BLaER1 (cell line): ENCODE results near the gene MPP3.

Experiments used
- H3K27ac ChIP-seq: shearing (Covaris generic); formaldehyde crosslinking; 2 replicates; pipeline ENCODE4 v1.8.1; 2022
- H3K27me3 ChIP-seq: shearing (Covaris generic); formaldehyde crosslinking; 2 replicates; pipeline ENCODE4 v1.8.1; 2022
- H3K36me3 ChIP-seq: shearing (Covaris generic); formaldehyde crosslinking; 2 replicates; pipeline ENCODE4 v1.8.1; 2022
- H3K4me1 ChIP-seq: shearing (Covaris generic); formaldehyde crosslinking; 2 replicates; pipeline ENCODE4 v1.8.1; 2022
- H3K4me2 ChIP-seq: shearing (Covaris generic); formaldehyde crosslinking; 2 replicates; pipeline ENCODE4 v1.8.1; 2022
- H3K4me3 ChIP-seq: shearing (Covaris generic); formaldehyde crosslinking; 2 replicates; pipeline ENCODE4 v1.8.1; 2022
- H3K9ac ChIP-seq: shearing (Covaris generic); formaldehyde crosslinking; 2 replicates; pipeline ENCODE4 v1.8.1; 2022
- H3K9me3 ChIP-seq: shearing (Covaris generic); formaldehyde crosslinking; 2 replicates; pipeline ENCODE4 v1.8.1; 2022
- H4K20me1 ChIP-seq: shearing (Covaris generic); formaldehyde crosslinking; 2 replicates; pipeline ENCODE4 v1.8.1; 2022
- Cebpa-rat ChIP-seq: shearing (Covaris generic); IDR thresholded peaks from 2 replicates; pipeline ENCODE4 v1.8.1; 2022

MPP3 gene, protein sequence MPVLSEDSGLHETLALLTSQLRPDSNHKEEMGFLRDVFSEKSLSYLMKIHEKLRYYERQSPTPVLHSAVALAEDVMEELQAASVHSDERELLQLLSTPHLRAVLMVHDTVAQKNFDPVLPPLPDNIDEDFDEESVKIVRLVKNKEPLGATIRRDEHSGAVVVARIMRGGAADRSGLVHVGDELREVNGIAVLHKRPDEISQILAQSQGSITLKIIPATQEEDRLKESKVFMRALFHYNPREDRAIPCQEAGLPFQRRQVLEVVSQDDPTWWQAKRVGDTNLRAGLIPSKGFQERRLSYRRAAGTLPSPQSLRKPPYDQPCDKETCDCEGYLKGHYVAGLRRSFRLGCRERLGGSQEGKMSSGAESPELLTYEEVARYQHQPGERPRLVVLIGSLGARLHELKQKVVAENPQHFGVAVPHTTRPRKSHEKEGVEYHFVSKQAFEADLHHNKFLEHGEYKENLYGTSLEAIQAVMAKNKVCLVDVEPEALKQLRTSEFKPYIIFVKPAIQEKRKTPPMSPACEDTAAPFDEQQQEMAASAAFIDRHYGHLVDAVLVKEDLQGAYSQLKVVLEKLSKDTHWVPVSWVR

GRCh38 chr17:43832976-43833829 lies at the start of gene MPP3:
Gene MPP3, minus strand, starts transcription at chr17:43833146. Its CDS starts 1,240 bp downstream, at chr17:43831906.
- Histone ChIP-seq H3K27ac (0 out of 2 replicates have a peak within 1 kb of the TSS, but pooled peaks have one; percentile 9), H4K20me1 (no peaks in the 10 kb centered on the region), H3K36me3 (peaks cover 8% of the 10 kb centered on the region; the same call in 1 of the 2 replicates), H3K4me3 (peak within 1 kb of the TSS; percentile 73), H3K4me2 (peak within 1 kb of the TSS; percentile 97), H3K4me1 (peaks cover 13% of the 10 kb centered on the region; the same call in 1 of the 2 replicates), H3K27me3 (peaks cover 4% of the 10 kb centered on the region; the same call in 1 of the 2 replicates), H3K9me3 (no peaks in the 10 kb centered on the region), H3K9ac (peak within 1 kb of the TSS; percentile 73)
- no peak for TF ChIP-seq Cebpa-rat

GRCh38 chr17:43881758-43882505 lies 49.0 kb upstream of the MPP3 start:
- no peaks in the 10 kb centered on the region for H4K20me1 ChIP-seq
- H3K4me3 ChIP-seq: no peak overlapping the region
- no peaks in the 10 kb centered on the region for H3K36me3 ChIP-seq
- no peaks in the 10 kb centered on the region for H3K27me3 ChIP-seq
- TF ChIP-seq Cebpa-rat: no peak
- no peaks in the 10 kb centered on the region for H3K9me3 ChIP-seq
- H3K27ac ChIP-seq: no peak overlapping the region
- no peak overlapping the region for H3K4me2 ChIP-seq
- no peaks in the 10 kb centered on the region for H3K4me1 ChIP-seq
- H3K9ac ChIP-seq: no peak overlapping the region

DNA sequence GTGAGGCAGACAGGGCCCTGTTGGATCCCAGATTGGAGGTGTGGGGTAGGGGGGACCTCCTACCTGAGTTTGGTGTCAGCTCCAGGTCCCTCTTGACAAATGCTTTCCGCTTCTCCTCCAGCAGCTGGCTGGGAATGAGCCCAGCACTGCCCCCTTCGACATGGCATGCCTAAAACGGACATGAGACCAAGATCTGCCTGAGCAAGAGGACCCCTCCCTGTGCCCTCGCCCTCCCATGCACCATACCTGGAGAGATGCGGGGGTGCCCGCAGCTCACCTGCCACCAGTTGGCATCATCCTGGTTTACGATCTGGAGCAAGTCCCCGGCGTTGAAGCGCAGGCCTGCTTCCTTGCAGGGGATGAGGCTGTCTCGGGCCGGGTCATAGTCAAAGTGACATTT lies 48.2 kb upstream of the MPP3 start:
- H3K27ac ChIP-seq: no peak overlapping the region
- no peaks in the 10 kb centered on the region for H3K4me1 ChIP-seq
- no peak overlapping the region for H3K9ac ChIP-seq
- no peaks in the 10 kb centered on the region for H3K36me3 ChIP-seq
- no peak for TF ChIP-seq Cebpa-rat
- H3K27me3 ChIP-seq: no peaks in the 10 kb centered on the region
- H3K4me2 ChIP-seq: no peak overlapping the region
- H4K20me1 ChIP-seq: no peaks in the 10 kb centered on the region
- H3K9me3 ChIP-seq: no peaks in the 10 kb centered on the region
- no peak overlapping the region for H3K4me3 ChIP-seq

- no peak overlapping the region for H3K4me2 ChIP-seq
These were observed 47.6 kb upstream of the MPP3 start for GRCh38 chr17:43880420-43880991.

DNA sequence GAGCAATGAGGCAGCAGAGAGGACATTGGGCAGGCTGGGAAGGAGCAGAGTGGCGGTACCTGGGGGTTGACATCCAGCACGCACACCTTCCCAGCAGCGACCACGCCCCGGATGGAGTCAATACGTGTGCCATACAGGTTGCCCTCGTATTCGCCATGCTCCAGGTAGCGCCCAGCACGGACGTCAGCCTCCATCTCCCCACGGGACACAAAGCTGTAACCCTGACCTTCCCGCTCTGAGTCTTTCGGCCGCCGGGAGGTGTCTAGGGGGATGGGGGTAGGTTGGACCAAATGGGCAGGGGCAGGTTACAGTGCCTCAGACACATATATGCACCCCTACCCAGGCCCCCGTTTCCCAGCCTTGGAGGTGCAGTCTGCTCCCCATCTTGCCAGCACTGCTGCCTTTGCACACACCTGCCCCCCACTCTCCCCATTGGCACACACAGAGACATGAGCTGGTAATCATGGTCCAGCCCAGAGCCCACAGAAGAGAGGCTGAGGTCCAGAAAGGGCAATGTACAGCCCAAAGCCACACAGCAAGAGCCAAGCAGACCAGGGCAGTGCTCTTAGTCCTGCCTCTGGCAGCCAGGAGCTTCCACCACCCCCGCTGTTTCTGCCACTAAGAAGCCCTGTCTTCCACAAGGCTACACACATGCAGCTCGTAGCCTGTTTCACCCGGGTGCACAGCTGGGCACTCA lies 46.9 kb upstream of the MPP3 start:
- Histone ChIP-seq H3K4me1 (no peaks in the 10 kb centered on the region), H3K9me3 (no peaks in the 10 kb centered on the region), H3K36me3 (no peaks in the 10 kb centered on the region), H3K27ac (no peak overlapping the region), H3K27me3 (no peaks in the 10 kb centered on the region), H3K9ac (no peak overlapping the region), H3K4me2 (no peak overlapping the region), H3K4me3 (no peak overlapping the region), H4K20me1 (no peaks in the 10 kb centered on the region)
- TF ChIP-seq Cebpa-rat: no peak

More at GRCh38 chr17:43880420-43880991, 47.6 kb upstream of the MPP3 start:
- Histone ChIP-seq H3K4me1 (no peaks in the 10 kb centered on the region), H3K4me3 (no peak overlapping the region), H3K36me3 (no peaks in the 10 kb centered on the region), H3K9ac (no peak overlapping the region), H3K9me3 (no peaks in the 10 kb centered on the region), H3K27me3 (no peaks in the 10 kb centered on the region), H3K27ac (no peak overlapping the region), H4K20me1 (no peaks in the 10 kb centered on the region)
- no peak for TF ChIP-seq Cebpa-rat

- Histone ChIP-seq H3K9ac (no peak overlapping the region), H3K4me3 (no peak overlapping the region), H3K9me3 (no peaks in the 10 kb centered on the region), H3K27me3 (no peaks in the 10 kb centered on the region), H4K20me1 (no peaks in the 10 kb centered on the region), H3K27ac (no peak overlapping the region), H3K4me2 (no peak overlapping the region), H3K36me3 (no peaks in the 10 kb centered on the region), H3K4me1 (no peaks in the 10 kb centered on the region)
- TF ChIP-seq Cebpa-rat: no peak
These were observed 45.6 kb upstream of the MPP3 start for GRCh38 chr17:43878260-43879175.

GRCh38 chr17:43877451-43878155 lies 44.7 kb upstream of the MPP3 start:
- TF ChIP-seq Cebpa-rat: no peak

More at GRCh38 chr17:43877451-43878155, 44.7 kb upstream of the MPP3 start:
- H3K4me3 ChIP-seq: no peak overlapping the region
- no peaks in the 10 kb centered on the region for H3K9me3 ChIP-seq
- H3K27ac ChIP-seq: no peak overlapping the region
- H3K4me2 ChIP-seq: no peak overlapping the region
- H4K20me1 ChIP-seq: no peaks in the 10 kb centered on the region
- H3K4me1 ChIP-seq: no peaks in the 10 kb centered on the region
- no peaks in the 10 kb centered on the region for H3K27me3 ChIP-seq
- no peak overlapping the region for H3K9ac ChIP-seq
- H3K36me3 ChIP-seq: no peaks in the 10 kb centered on the region
